Measurements from ENCODE around the gene RNF112.

GRCh38 chr17:19445105-19445504 lies 34.1 kb downstream of the RNF112 start:
- TF ChIP-seq SIN3A (IDR thresholded peaks at IDR 0.05; ENCODE audit: borderline replicate concordance, insufficient read depth, low read depth, low read length), result no peak
- TF ChIP-seq CTCF (IDR thresholded peaks at IDR 0.05), result no peak
- TF ChIP-seq REST (IDR thresholded peaks at IDR 0.05; ENCODE audit: insufficient read depth in 1 of 2, low read depth in 2 of 2, low read length in 1 of 2), result no peak
- no peak for TF ChIP-seq POLR2AphosphoS5 (IDR thresholded peaks at IDR 0.05; ENCODE audit: low read depth, low read length)
- no peak for TF ChIP-seq TCF7L2 (IDR thresholded peaks at IDR 0.05; ENCODE audit: low read depth, low read length)
